HUES48 (cell line): ENCODE results near the gene TPD52L1.
"Not testable (repeated sequence)": the region's sequence is repeated elsewhere in the genome, so short reads cannot be mapped to it uniquely, and the experiment has no call there.

Experiments
- H3K27ac ChIP-seq: one replicate; pipeline ENCODE4 v1.7.0; 2013; ENCODE audit warnings: low read depth, low read length, inconsistent platforms
- H3K27me3 ChIP-seq: 2 replicates; pipeline ENCODE4 v1.6.1; 2013; ENCODE audit warnings: mild to moderate bottlenecking, low read length; ENCODE audit not compliant: control insufficient read depth, insufficient read depth
- H3K36me3 ChIP-seq: 2 replicates; pipeline ENCODE4 v1.6.1; 2013; ENCODE audit warnings: low read length; ENCODE audit not compliant: control insufficient read depth, insufficient read depth
- H3K4me1 ChIP-seq: 2 replicates; pipeline ENCODE4 v1.6.1; 2013; ENCODE audit warnings: mild to moderate bottlenecking, low read length; ENCODE audit not compliant: control insufficient read depth, insufficient read depth
- H3K4me3 ChIP-seq: 2 replicates; pipeline ENCODE4 v1.5.1; 2013; ENCODE audit warnings: mild to moderate bottlenecking, low read depth, low read length
- H3K9ac ChIP-seq: 2 replicates; pipeline ENCODE4 v1.6.1; 2013; ENCODE audit warnings: mild to moderate bottlenecking, low read depth, low read length, moderate library complexity
- H3K9me3 ChIP-seq: 2 replicates; pipeline ENCODE4 v1.6.1; 2013; ENCODE audit warnings: low read length; ENCODE audit not compliant: control insufficient read depth, insufficient read depth

Gene TPD52L1

DNA sequence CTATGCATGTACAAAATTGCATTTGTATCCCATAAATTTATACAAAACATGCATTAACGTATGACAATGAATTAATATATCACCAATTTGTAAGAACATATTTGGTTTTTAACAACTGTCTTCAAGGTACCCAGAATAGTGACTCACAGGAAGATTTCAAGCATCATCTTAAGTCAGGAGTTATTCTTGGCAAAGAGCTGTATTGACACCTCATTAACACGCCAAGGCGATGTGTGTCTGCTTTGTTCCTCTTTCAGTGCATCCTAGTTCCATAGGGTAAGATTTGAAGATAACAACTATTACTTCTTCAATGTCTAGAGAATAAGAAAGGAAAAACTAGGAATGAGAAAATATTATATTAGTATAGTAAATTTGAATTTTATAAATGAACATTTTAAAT, 35.8 kb upstream of the TPD52L1 start:
- H3K27me3 ChIP-seq: no peaks in the 10 kb centered on the region
- H3K9me3 ChIP-seq: no peaks in the 10 kb centered on the region
- H3K27ac ChIP-seq: no peak overlapping the region
- no peak overlapping the region for H3K9ac ChIP-seq
- no peaks in the 10 kb centered on the region for H3K36me3 ChIP-seq
- no peak overlapping the region for H3K4me3 ChIP-seq
- H3K4me1 ChIP-seq: peaks cover 5% of the 10 kb centered on the region

DNA sequence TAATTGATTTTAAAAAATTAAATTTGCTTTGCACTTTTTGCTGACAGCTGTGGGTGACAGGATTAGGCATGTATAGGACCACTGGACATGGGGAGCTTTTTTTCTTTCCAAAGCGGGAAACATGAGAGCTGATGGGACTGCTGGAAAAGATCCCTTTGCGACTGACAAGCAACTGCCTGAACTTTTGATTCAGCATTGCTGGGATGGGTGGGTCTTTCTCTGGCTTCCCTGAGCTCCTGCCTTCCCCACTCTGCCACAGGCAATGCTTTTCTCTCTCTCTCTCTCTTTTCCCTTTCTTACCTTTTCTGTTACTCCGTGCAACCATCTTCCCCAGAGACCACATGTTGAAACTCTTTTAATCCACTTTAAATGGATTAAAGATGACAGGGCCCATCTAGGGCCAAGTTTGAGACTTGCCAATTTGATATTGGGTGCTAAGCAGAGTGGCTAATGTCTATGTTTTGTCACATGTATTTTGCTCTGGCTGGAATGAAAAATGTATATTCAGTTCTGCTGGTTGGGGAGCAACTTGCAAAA, 33.5 kb upstream of the TPD52L1 start:
- no peak overlapping the region for H3K9ac ChIP-seq
- H3K27ac ChIP-seq: no peak overlapping the region
- H3K4me3 ChIP-seq: no peak overlapping the region

DNA sequence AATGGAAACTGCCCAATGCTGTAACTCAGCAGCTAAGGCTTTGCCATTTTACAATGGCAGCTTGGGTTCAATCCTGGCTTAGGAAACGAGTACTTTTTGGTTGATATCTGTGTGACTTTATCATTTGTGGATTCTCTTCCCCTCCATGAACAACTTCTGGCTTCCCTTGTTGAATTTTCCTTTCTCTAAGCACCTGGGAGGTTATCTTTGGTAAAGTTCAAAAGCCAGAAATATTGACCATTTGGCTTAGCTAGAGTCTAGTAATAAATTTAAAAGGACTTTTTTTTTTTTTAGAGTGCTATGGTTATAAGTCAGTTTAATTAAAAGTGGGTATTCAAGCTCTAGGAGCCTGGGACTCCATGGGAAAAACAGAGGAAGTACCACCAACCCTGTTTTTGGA, 31.7 kb upstream of the TPD52L1 start:
- no peaks in the 10 kb centered on the region for H3K27me3 ChIP-seq
- peaks cover 5% of the 10 kb centered on the region for H3K4me1 ChIP-seq
- H3K9me3 ChIP-seq: no peaks in the 10 kb centered on the region
- H3K27ac ChIP-seq: no peak overlapping the region
- H3K36me3 ChIP-seq: no peaks in the 10 kb centered on the region
- no peak overlapping the region for H3K4me3 ChIP-seq
- no peak overlapping the region for H3K9ac ChIP-seq

More for the DNA sequence above, 33.5 kb upstream of the TPD52L1 start:
- no peaks in the 10 kb centered on the region for H3K27me3 ChIP-seq
- peaks cover 5% of the 10 kb centered on the region for H3K4me1 ChIP-seq
- no peaks in the 10 kb centered on the region for H3K36me3 ChIP-seq
- H3K9me3 ChIP-seq: no peaks in the 10 kb centered on the region

DNA sequence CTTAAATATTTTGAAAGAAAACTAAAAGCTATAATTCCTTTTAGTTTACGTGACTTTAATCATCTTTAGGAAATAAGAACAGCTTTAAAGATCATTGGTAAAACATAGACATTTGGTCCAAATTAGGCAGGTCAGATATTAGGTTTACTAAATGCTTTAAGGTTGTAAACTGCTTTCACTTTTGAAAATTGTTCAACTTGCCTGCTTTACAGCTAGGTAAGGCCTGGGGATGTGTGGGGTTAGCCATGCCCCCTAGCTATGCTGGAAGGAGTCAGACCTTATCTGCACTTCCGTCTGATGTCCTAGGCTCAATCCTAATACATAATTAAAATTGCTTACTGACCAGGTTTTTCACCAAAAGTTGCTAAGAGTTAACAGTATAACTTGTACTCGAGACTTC, 30.5 kb upstream of the TPD52L1 start:
- no peaks in the 10 kb centered on the region for H3K27me3 ChIP-seq
- H3K9me3 ChIP-seq: no peaks in the 10 kb centered on the region
- H3K36me3 ChIP-seq: no peaks in the 10 kb centered on the region
- H3K4me3 ChIP-seq: no peak overlapping the region
- H3K4me1 ChIP-seq: peaks cover 5% of the 10 kb centered on the region
- H3K27ac ChIP-seq: no peak overlapping the region
- H3K9ac ChIP-seq: no peak overlapping the region

DNA sequence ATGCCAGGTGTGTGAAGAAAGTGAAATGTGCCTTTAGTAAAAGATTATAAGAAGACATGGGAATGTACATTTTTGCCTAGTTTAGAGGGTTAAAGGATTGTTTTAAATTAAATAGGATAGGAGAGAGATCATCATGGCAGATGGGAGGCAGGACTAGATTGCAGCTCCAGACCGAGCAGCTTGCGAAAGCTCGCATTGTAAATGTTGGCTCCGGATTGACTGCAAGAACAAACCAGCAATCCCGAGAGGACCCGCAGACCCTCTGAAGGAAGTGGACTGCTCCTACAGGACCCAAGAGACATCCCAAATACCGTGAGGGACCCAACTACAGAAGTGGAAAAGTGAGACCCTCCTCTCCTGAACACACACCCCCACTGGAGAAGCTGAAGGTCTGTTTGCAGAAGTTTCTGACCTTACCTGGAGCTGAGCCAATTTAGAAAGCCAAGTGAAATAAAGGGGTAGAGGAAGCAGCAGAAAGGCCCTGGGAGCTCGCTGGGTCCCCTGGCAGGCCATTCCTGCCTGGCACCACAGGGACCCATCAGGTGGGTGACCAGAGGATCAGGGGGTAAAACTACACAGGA, 30.0 kb upstream of the TPD52L1 start:
- Histone ChIP-seq H3K36me3 (no peaks in the 10 kb centered on the region), H3K27me3 (no peaks in the 10 kb centered on the region), H3K4me1 (peaks cover 5% of the 10 kb centered on the region), H3K9ac (no peak overlapping the region), H3K4me3 (no peak overlapping the region), H3K9me3 (no peaks in the 10 kb centered on the region), H3K27ac (no peak overlapping the region)

- Histone ChIP-seq H3K4me3 (no peak overlapping the region), H3K36me3 (no peaks in the 10 kb centered on the region), H3K27ac (no peak overlapping the region), H3K4me1 (peaks cover 5% of the 10 kb centered on the region), H3K9ac (no peak overlapping the region), H3K27me3 (no peaks in the 10 kb centered on the region), H3K9me3 (no peaks in the 10 kb centered on the region)
These were observed 29.4 kb upstream of the TPD52L1 start for GRCh38 chr6:125124049-125124669.

DNA sequence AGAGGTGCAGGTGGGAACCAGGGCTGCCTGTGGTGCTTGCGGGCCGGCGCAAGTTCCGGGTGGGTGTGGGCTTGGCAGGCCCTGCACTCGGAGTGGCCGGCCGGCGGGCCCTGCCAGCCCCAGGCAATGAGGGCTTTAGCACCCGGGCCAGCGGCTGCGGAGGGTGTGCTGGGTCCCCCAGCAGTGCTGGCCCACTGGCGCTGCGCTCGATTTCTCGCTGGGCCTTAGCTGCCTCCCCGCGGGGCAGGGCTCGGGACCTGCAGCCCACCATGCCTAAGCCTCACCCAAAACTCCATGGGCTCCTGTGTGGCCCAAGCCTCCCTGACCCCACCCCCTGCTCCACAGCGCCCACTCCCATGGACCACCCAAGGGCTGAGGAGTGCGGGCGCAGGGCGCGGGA, 27.7 kb upstream of the TPD52L1 start:
- H3K4me3 ChIP-seq, H3K4me1 ChIP-seq, H3K9me3 ChIP-seq, H3K36me3 ChIP-seq, H3K27me3 ChIP-seq, H3K27ac ChIP-seq, H3K9ac ChIP-seq: not testable (repeated sequence)

- H3K9ac ChIP-seq: no peak overlapping the region
- H3K9me3 ChIP-seq: no peaks in the 10 kb centered on the region
- H3K4me1 ChIP-seq: no peaks in the 10 kb centered on the region
- H3K27ac ChIP-seq: no peak overlapping the region
- H3K27me3 ChIP-seq: no peaks in the 10 kb centered on the region
- no peak overlapping the region for H3K4me3 ChIP-seq
- H3K36me3 ChIP-seq: no peaks in the 10 kb centered on the region
These were observed 24.2 kb upstream of the TPD52L1 start for GRCh38 chr6:125129354-125129753.

DNA sequence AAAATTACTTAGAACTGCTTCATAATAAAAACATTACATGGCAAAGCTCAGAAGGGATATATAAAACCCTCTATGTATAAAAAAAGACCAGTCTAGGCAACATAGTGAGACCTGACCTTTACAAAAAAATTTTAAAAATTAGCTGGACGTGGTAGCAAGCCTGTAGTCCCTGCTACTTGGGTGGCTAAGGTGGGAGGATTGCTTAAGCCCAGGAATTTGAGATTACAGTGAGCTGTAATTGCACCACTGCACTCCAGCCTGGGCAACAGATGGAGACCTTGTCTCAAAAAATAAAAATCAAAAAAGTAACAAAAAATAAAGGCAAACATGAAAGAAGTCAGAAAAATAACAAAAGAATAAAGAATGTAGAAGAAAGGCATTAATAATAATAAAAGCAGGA, 21.5 kb upstream of the TPD52L1 start:
- H3K27me3 ChIP-seq: no peaks in the 10 kb centered on the region
- no peaks in the 10 kb centered on the region for H3K36me3 ChIP-seq
- no peak overlapping the region for H3K9ac ChIP-seq
- no peaks in the 10 kb centered on the region for H3K4me1 ChIP-seq
- H3K9me3 ChIP-seq: no peaks in the 10 kb centered on the region
- no peak overlapping the region for H3K4me3 ChIP-seq
- H3K27ac ChIP-seq: no peak overlapping the region

DNA sequence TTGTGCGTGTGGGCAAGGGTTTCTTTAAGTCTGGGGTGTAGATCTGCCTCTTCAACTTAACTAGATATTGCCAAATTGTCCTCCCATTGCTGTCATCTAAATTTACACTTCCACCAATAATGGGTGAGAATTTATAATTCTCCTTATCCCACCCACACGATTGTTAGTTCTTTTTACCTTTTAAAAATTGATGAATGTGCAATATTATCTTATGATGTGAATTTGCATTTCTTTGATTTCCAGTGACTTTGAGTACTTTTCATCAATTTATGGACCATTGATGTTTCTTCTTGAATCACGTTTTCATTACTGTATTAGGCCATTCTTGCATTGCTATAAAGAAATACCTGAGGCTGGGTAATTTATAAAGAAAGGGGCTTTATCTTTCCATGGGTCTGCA, 17.2 kb upstream of the TPD52L1 start:
- Histone ChIP-seq H3K27me3 (no peaks in the 10 kb centered on the region), H3K36me3 (no peaks in the 10 kb centered on the region), H3K27ac (no peak overlapping the region), H3K9me3 (no peaks in the 10 kb centered on the region), H3K4me1 (no peaks in the 10 kb centered on the region), H3K9ac (no peak overlapping the region), H3K4me3 (no peak overlapping the region)

GRCh38 chr6:125138083-125138482, 15.5 kb upstream of the TPD52L1 start:
- Histone ChIP-seq H3K4me3 (no peak overlapping the region), H3K4me1 (no peaks in the 10 kb centered on the region), H3K9ac (no peak overlapping the region), H3K27me3 (no peaks in the 10 kb centered on the region), H3K9me3 (no peaks in the 10 kb centered on the region; the same call in 1 of the 2 replicates), H3K27ac (no peak overlapping the region), H3K36me3 (no peaks in the 10 kb centered on the region)
